SW 1271 (cell line): ENCODE results near the gene GFOD1.

Experiments used
- DNase-seq, 2 experiments: peaks; one replicate each; lab custom pipeline; 2025; lab: John Stamatoyannopoulos, UW

The GFOD1 gene

GRCh38 chr6:13485923-13486562 lies 1.4 kb downstream of the GFOD1 start:
- DNase-seq = peak in 1 of 2 experiments; percentile 13

- DNase-seq = no peak
These were observed 2.1 kb downstream of the GFOD1 start for GRCh38 chr6:13485303-13485702.

GRCh38 chr6:13484827-13485226 lies 2.6 kb downstream of the GFOD1 start:
- DNase-seq = no peak

GRCh38 chr6:13484138-13484708 lies 3.2 kb downstream of the GFOD1 start:
- DNase-seq = no peak

- DNase-seq = no peak
These were observed 6.5 kb downstream of the GFOD1 start for GRCh38 chr6:13480631-13481501.

- DNase-seq = no peak
These were observed 7.4 kb downstream of the GFOD1 start for GRCh38 chr6:13479971-13480434.

GRCh38 chr6:13479206-13479800 lies 8.1 kb downstream of the GFOD1 start:
- no peak for DNase-seq

GRCh38 chr6:13478525-13478966 lies 8.9 kb downstream of the GFOD1 start:
- no peak for DNase-seq

- DNase-seq = no peak
These were observed 12.6 kb downstream of the GFOD1 start for GRCh38 chr6:13474787-13475186.

- DNase-seq = no peak
These were observed 13.0 kb downstream of the GFOD1 start for GRCh38 chr6:13474360-13474759.

- no peak for DNase-seq
These were observed 13.6 kb downstream of the GFOD1 start for GRCh38 chr6:13473768-13474165.

GRCh38 chr6:13472976-13473767 lies 14.2 kb downstream of the GFOD1 start:
- no peak for DNase-seq

GRCh38 chr6:13472099-13472498 lies 15.3 kb downstream of the GFOD1 start:
- no peak for DNase-seq

- DNase-seq = no peak
These were observed 16.2 kb downstream of the GFOD1 start for GRCh38 chr6:13471184-13471583.

GRCh38 chr6:13470238-13471140 lies 16.9 kb downstream of the GFOD1 start:
- no peak for DNase-seq

GRCh38 chr6:13469693-13470092 lies 17.7 kb downstream of the GFOD1 start:
- no peak for DNase-seq

GRCh38 chr6:13468839-13469238 lies 18.6 kb downstream of the GFOD1 start:
- no peak for DNase-seq

- DNase-seq = no peak
These were observed 20.2 kb downstream of the GFOD1 start for GRCh38 chr6:13467216-13467600.

GRCh38 chr6:13466304-13467215 lies 20.8 kb downstream of the GFOD1 start:
- no peak for DNase-seq

- no peak for DNase-seq
These were observed 21.7 kb downstream of the GFOD1 start for GRCh38 chr6:13465734-13466133.
